NOMO-1 (cell line): Measurements from ENCODE around the gene KIF7.
"Not testable (repeated sequence)": the region's sequence is repeated elsewhere in the genome, so short reads cannot be mapped to it uniquely, and the experiment has no call there.

Source experiments
- DNase-seq, 2 experiments: peaks; one replicate each; lab custom pipeline; 2025; ENCODE audit not compliant: unreplicated experiment in 2 of 2; lab: John Stamatoyannopoulos, UW

The KIF7 gene, protein sequence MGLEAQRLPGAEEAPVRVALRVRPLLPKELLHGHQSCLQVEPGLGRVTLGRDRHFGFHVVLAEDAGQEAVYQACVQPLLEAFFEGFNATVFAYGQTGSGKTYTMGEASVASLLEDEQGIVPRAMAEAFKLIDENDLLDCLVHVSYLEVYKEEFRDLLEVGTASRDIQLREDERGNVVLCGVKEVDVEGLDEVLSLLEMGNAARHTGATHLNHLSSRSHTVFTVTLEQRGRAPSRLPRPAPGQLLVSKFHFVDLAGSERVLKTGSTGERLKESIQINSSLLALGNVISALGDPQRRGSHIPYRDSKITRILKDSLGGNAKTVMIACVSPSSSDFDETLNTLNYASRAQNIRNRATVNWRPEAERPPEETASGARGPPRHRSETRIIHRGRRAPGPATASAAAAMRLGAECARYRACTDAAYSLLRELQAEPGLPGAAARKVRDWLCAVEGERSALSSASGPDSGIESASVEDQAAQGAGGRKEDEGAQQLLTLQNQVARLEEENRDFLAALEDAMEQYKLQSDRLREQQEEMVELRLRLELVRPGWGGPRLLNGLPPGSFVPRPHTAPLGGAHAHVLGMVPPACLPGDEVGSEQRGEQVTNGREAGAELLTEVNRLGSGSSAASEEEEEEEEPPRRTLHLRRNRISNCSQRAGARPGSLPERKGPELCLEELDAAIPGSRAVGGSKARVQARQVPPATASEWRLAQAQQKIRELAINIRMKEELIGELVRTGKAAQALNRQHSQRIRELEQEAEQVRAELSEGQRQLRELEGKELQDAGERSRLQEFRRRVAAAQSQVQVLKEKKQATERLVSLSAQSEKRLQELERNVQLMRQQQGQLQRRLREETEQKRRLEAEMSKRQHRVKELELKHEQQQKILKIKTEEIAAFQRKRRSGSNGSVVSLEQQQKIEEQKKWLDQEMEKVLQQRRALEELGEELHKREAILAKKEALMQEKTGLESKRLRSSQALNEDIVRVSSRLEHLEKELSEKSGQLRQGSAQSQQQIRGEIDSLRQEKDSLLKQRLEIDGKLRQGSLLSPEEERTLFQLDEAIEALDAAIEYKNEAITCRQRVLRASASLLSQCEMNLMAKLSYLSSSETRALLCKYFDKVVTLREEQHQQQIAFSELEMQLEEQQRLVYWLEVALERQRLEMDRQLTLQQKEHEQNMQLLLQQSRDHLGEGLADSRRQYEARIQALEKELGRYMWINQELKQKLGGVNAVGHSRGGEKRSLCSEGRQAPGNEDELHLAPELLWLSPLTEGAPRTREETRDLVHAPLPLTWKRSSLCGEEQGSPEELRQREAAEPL (N-terminal part only)

DNA sequence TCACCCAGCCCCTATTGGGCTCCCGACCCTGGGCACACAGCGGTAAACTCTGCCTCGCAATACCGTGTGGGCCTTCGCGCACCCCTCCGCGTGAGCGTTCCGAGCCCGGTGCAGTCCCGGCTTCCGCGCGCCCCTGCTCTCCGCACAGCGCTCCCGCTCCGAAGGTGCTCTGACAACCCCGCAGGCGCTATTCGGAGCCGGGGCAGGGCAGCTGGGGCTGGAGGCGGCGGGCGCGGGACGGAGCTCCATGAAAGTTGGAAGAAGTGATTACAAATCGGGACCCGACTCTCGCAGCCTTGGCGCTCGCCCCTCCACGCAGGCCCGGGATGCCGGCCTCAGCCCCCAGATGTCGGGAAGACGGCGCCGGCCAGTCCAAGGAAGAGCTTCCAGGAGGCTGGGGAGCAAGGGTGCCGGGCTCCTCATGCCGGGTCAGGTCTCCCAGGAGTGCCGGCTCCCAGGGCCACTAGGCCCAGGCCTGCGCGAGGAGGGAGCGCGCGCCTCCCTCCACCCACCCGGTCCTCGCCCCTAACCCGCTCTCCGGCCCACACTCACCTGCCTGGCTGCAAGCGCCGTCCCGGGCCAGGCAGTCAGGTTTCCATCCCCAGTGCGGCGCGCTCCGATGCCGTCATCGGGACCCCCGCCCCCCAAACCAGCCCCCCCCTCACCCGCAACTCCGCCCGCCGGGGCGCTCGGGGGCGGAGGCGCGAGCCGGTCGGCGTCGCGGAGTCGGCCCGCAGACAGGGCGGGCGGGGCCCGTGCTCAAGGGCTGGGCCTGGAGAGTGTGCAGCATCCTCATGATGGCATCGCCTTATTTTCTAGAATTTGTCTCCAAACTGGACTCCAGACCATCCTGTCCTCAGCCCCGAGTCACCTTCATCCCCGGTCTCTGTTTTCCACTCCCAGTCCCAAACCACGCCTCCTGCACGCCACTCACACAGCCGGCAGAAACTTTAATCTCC is at the start of gene KIF7:
TSS of gene KIF7 (minus strand) at position 621 of the 959 bp plus-strand sequence. CDS start 2,537 bp downstream, outside the sequence.
- DNase-seq: peak in 1 of 2 experiments; percentile 16

DNA sequence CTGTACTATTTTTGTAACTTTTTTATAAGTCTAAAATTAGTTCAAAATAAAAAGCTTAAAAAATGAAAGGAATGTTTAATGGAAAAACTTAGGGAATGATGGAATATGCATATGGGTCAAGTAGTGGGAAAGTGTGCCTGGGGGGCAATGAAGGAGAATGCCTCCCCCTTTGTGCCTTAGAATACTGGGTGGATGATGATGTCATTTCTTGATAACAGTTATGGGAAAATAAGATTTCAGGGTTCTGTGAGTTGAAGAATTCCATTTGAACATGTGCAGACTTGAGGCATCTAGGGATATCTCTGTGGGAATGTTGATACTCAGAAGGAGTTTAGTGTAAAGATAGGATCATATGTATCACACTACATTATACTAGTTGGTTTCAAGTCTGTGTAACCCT is 49.1 kb upstream of the KIF7 start:
- no peak for DNase-seq

DNA sequence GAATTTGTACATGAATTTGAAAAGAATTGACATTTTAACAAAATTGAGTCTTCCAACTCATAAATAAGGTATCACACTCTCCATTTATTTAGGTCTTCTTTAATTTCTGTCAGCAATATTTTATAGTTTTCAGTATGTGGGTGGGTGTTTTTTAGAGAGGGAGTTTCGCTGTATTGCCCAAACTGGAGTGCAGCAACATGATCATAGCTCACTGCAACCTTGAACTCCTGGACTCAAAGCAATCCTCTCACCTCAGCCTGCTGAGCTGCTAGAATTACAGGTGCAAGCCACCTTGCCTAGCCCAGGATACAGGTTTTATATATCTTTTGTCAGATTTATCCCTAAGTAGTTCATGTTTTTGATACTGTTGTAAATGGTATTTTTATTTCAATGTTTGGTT is 39.9 kb upstream of the KIF7 start:
- no peak for DNase-seq

DNA sequence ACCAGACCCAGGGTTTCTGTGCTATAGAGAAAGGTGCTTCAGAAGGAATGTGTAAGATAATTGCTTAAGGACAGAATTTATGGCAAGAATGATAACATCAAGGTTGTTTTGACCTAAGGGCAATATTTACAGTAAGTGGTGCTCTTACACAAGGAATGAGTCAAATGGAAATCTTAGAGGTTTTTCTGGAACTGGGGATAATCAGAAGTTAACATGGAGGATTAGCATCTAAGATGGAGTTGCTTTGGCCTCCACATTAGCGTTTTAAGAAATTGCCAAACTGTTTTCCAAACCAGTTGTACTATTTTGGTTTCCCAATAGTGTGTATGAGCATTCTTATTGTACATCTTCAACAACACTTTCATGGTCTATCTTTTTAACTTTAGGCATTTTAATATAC is 38.4 kb upstream of the KIF7 start:
- no peak for DNase-seq

DNA sequence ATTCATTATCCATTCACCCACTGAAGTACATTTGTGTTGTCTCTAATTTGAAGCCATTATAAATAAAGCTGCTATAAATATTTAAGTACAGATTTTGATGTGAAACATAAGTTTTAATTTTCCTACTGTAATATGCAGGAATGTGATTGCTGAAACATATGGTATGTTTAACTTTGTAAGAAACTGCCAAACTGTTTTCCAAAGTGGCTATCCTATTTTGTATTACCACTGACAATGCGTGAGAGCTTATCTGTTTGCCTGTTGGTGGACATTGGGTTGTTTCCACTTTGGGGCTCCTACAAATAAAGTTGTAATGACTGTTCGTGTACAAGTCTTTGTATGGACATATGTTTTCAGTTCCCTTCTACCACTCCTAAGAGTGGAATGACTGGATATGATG is 37.8 kb upstream of the KIF7 start:
- no peak for DNase-seq

DNA sequence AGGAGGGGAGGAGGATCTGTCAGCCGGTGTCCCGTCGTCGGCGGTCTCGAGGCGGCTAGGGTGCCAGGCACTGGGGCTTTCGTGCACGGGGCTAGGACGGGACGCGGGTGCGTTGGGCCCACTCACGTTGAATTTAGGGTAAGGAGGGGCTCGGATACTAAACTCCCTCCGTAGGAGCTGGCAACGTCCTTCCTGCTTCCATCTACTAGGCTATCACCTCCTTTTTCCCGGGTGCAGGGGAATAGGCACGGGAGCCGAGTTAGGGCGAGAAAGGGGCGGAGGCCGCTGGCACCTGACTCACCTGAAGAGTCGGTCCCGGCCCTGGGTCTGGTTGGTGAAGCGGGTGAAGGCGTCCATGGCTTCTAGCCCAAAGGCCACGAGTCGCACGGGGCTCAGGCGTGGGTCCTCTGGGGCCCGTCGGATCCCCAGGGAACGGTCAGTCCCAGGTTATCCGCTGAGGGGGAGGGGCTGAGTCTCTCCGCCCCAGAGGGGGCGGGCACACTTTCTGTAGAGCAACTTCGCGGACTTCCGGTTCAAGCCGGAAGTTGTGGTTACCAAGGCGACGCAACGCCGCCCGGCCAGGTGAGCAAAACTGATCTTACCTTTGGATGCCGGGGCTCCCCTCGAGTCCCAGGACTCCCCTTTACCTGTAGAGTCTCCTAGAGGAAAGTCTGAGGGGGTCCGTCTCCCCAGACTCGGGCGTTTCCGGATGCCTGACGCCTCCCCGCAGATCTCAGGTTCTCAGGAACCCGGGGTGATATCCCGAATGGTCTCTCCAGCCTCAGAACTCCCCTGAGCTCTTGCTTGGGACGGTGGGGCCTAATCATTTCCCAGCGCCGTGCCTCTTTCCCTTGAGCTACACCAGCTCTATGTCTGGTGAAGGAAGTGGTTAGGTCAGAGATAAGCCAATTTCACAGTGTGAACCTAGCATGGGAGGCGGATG is 35.3 kb upstream of the KIF7 start, which contains the start of the genes PEX11A and WDR93:
TSS of gene PEX11A (minus strand) at position 479 of the 943 bp plus-strand sequence. CDS start at position 357, 122 bp downstream.
TSS of gene WDR93 (plus strand) at position 536 of the 943 bp plus-strand sequence. CDS start 10,936 bp downstream, outside the sequence.
- peak; percentile 38 to 57 for DNase-seq

DNA sequence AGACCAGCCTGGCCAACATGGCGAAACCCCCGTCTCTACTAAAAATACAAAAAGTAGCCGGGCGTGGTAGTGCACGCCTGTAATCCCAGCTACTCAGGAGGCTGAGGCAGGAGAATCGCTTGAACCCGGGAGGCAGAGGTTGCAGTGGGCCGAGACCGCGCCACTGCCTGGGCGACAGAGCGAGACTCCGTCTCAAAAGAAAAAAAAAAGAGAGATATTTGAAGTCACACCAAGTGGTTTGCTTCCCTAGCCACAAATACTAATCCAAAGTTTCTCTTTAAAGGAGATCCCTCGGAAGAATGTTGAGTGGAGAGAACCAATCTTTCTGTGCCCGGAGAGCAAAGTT is 34.6 kb upstream of the KIF7 start:
- DNase-seq: not testable (repeated sequence)

DNA sequence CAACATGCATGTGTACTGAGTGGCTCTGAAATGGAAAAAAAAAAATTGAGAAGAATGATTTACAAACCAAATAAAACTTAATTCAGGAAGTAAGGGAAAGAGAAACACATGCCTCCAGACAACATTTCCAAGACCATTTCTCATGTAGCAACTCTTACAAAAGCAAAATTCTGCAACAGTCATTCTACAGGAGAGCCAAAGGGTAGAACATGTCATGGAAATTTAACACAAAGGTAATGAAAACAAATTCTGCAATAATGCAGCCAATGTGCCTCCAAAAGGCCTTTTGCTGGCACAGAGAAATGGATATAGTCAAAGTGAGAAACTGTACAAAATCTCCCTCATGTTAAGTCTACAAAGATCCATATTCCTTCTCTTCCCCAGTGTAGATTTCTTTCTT is 31.3 kb upstream of the KIF7 start:
- DNase-seq: no peak

DNA sequence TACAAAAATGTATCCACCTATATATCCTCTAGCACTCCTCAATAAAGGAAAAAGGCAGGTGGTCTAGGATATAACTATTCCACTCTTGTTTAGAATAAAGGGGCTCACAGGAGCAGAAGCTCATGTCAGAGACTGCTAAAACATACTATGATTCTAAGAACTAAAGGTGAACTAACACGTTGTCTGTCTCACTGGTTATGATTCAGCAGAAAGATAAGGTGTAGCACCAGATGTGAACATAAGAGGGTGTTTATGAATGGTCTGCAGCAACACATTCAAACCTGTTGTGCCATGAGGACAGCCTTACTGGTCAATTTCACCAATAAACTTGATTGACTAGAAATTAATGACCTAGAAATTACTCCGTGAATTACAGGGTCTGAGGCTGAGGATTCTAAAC is 30.7 kb upstream of the KIF7 start:
- DNase-seq: no peak

DNA sequence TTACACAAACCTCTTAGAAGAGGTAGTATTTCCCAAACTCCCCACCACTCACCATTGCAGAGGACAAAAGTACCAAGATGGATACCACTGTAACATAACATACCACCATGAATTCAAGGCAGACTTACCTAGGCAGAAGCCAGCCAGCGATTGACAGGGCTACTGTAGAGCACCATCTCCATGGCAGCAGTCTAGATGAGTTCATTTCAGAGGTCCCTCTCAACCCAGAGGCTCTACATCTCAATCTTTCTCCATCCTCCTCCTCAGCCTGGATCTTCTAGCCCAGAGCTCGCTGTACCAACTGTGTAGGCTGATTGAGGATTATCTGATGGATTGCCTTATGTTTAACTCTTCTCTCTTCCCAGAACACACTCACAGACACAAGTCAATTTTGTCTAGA is 25.9 kb upstream of the KIF7 start:
- no peak for DNase-seq

DNA sequence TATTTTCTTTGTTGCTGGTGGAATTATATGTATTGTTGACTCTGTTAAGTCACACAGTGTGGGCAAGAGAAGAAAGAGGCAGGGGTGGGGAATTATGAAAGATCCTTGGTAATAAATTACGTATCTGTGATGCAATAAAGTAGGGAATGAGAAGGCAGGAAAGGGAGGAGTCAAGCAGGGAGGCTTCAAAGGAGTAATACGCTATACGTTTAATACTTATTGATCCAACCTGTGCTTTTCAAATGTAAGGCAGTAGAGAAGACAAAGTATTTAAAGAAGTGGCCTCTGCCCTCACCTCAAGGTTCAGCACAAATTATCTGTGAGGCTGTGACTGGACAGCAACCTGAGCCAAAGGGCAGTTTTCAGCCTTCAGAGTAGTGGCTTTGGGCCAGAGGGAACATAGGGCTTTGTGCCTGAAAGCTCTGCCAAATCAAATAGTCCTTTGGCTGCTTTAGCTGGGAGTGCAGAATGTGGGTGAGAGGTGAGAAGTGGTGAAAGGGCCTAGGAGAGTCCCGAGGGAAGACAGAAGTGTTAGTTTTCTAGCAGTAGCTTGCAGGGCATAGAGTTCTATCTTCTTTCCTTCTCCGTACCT is 25.1 kb upstream of the KIF7 start:
- no peak for DNase-seq

DNA sequence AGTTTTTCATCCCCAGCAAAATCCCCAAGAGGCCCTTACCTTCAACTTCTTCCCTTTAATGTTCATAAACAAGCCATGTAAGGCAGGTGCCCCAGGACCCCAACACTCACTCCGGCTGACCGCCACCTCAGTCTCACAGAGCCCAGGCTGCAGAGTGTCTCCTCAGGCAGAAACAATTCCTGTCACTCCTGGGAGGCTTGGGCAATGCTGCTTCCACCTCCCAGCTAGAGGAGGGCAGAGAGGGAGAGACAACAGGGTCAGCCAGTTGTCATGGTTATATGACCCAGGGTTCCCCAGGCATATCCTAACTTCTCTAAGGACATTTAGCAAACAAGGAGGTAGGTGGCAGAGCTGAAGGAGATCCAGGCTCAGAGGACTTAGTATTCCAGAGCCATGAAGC is 23.9 kb upstream of the KIF7 start, which contains the start of gene PLIN1:
TSS of gene PLIN1 (minus strand) at position 156 of the 400 bp plus-strand sequence. CDS start 1,878 bp downstream, outside the sequence.
- no peak for DNase-seq

DNA sequence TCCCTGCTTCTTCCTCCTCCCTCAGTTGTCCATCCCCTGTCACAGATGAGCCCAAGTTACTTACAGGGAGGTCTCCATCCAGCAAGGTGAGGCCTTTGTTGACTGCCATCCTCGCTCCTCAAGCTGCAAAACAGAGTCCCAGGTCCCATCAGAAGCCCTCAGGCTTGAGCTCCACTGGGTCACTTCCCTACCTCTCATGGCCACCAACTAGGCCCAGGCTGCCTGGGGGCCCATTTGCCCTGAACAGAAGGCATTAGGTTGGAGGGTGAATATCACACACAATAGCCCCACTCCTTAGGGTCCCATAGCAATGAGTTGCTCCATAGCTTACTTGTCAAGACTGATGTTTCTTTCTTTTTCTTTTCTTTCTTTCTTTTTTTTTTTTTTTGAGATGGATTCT is 22.1 kb upstream of the KIF7 start:
- DNase-seq: no peak

DNA sequence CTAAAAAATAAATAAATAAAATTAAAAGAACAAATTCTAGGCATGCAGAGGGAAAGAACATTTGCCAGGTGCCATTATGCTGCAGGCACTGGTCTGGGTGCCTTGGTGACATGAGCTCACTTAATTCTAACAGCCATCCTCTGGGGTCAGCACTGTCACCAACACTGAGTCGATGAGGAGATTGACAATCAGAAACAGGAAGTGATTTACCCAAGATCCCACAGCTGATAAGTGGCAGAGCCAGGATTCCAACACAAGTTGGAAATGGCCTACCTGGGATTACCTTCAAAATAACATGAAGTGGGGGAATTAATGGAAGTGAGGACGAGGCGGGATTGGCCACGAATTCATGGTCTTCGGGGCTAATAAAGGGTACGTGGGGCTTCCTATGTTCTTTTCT is 20.3 kb upstream of the KIF7 start:
- DNase-seq: peak in 1 of 2 experiments; percentile 11

DNA sequence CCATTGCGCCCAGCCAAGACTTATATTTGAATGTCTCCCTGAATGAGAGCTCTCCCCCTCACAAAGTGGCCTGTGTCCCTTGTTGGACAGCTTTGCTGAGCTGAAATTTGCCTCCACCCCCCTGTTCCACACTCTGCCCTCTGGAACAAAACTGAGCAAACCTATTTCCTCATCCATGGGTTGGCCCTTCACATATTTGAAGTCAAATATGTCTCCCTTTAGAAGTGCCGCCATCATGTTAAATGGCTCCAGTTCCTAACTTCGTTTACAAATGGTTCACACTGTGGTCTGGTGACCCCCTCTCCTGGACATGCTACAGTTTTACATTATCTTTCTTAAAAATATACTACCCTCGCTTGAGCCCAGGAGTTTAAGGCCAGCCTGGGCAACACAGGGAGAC is 19.3 kb upstream of the KIF7 start:
- DNase-seq: no peak

DNA sequence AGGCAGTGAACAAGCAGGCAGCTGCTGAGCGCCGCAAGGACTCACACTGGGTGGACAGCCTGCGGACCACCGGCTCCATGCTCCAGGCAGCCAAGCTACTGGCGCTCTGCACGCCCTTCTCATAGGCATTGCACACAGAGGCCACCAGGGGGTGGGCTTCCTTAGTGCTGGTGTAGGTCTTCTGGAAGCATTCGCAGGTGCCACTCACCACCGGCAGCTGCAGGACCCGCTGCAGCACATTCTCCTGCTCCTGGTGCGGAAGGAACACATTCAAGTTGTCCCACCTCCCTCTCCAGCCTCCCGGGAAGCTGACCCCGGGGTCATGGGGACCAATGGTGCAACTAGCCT is 17.9 kb upstream of the KIF7 start:
- DNase-seq: peak; percentile 4 to 13

DNA sequence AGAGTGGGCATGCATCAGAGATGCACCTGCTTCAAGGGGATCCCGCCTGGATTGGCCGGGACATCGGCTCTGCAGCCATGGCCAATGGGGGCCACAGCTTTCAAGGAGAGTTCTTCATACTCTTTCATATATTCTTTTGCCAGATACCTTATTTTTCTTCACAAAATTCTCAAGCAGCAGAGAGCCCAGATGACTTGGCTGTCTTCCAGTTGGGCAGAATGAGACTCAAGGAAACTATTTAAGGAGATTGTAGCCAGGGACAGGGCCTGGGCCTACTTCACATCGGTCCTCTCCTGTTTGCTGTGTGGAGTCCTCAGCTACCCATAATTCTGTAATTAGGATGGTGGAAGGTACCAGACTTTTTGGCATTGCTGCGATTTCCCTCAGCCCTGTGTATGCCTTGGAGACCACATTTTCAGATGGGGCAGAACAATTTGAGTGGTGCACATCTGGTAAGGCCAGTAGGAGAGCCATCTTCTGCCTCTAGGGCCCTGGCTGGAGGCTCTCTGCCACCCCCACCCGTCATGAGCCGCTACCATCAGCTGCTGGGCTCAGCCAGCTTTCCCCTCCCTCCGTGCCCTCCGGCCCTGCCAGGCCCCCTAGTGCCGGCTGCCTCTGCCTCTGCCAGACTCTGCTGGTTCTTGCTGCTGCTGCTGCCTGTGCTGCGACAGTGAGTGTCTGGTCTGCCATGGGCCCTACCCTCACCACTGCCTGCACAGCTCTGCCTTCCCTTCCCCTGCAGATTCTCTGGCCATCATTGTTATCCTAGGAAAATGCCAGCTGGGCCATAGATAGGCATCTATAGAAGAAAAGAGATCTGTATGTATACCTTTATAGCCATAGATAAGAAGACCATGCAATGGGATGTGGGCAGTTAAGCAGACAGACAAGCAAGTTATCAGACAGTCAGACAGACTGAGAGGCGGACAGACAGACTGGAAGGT is 17.2 kb upstream of the KIF7 start:
- no peak for DNase-seq
